Upper lobe of right lung (tissue), 1 donor: ENCODE measurements around the gene OTOG. TPM values are rescaled to one million over a fixed set of nuclear protein-coding genes. Genes with fewer than 3 reads are reported as not detected.

Experiments used
- ATAC-seq: fragments of 200-7000 bp; cut with Tn5 transposase; one replicate; pipeline ENCODE4 v1.9.1; 2020; ENCODE audit warnings: mild to moderate bottlenecking, moderate library complexity
- DNase-seq: peaks from one replicate; pipeline ENCODE4 v3.0.0-alpha.2; 2020
- H3K27ac ChIP-seq: fragments of 200-600 bp; one replicate; pipeline ENCODE4 v1.8.0; 2022
- H3K27me3 ChIP-seq: fragments of 200-600 bp; one replicate; pipeline ENCODE4 v1.8.0; 2022; ENCODE audit warnings: mild to moderate bottlenecking
- H3K36me3 ChIP-seq: fragments of 200-600 bp; one replicate; pipeline ENCODE4 v1.8.0; 2022
- H3K4me1 ChIP-seq: fragments of 200-600 bp; one replicate; pipeline ENCODE4 v1.8.0; 2022
- H3K4me3 ChIP-seq: fragments of 200-600 bp; one replicate; pipeline ENCODE4 v1.8.0; 2022; ENCODE audit warnings: mild to moderate bottlenecking
- H3K9me3 ChIP-seq: fragments of 200-600 bp; one replicate; pipeline ENCODE4 v1.8.0; 2022
- CTCF ChIP-seq: fragments of 200-600 bp; IDR thresholded peaks from one replicate; pipeline ENCODE4 v1.8.0; 2022; ENCODE audit warnings: antibody characterized with exemption
- intact Hi-C: fragments of 100-400 bp; cut with DNase I; formaldehyde crosslinking; loops from one replicate; pipeline ENCODE4 v1.11.0; 2022
- total RNA-seq: library from RNA; stranded (reverse); fragmentation: NEBNext Ultra II Directional; extraction: Animal tissue kit (Norgen Biotek cat#: 25700); gene quantifications from one replicate; pipeline ENCODE4 v1.2.1, GENCODE V29; 2021
- donor health status: DM: no; HTN: yes; CAD: no; lungs with severe emphysema.

The OTOG gene
- total RNA-seq, 1 donor from 2014 or later, result not detected

- Histone ChIP-seq H3K4me1 (no peaks in the 10 kb centered on the region), H3K4me3 (no peak overlapping the region), H3K27me3 (no peaks in the 10 kb centered on the region), H3K36me3 (no peaks in the 10 kb centered on the region), H3K9me3 (no peaks in the 10 kb centered on the region), H3K27ac (no peak overlapping the region)
- TF ChIP-seq CTCF, result no peak
- ATAC-seq (no peak), DNase-seq (no peak)
- intact Hi-C loops, result no loop called here
These were observed 92.7 kb downstream of the OTOG start for GRCh38 chr11:17639781-17640180.

GRCh38 chr11:17640493-17641164 is 93.6 kb downstream of the OTOG start:
- no peak overlapping the region for H3K4me3 ChIP-seq

GRCh38 chr11:17641792-17642350 is 94.8 kb downstream of the OTOG start:
- H3K27ac ChIP-seq, result no peak overlapping the region
- no peak for TF ChIP-seq CTCF
- no peaks in the 10 kb centered on the region for H3K9me3 ChIP-seq
- no peaks in the 10 kb centered on the region for H3K4me1 ChIP-seq
- intact Hi-C loops, result no loop called here
- DNase-seq (peak; percentile 35), ATAC-seq (no peak)
- no peaks in the 10 kb centered on the region for H3K27me3 ChIP-seq
- no peak overlapping the region for H3K4me3 ChIP-seq
- no peaks in the 10 kb centered on the region for H3K36me3 ChIP-seq

More at GRCh38 chr11:17640493-17641164, 93.6 kb downstream of the OTOG start:
- H3K36me3 ChIP-seq, result no peaks in the 10 kb centered on the region
- DNase-seq (no peak), ATAC-seq (no peak)
- H3K27me3 ChIP-seq, result no peaks in the 10 kb centered on the region
- no peak for TF ChIP-seq CTCF
- H3K27ac ChIP-seq, result no peak overlapping the region
- intact Hi-C loops, result no loop called here
- H3K4me1 ChIP-seq, result no peaks in the 10 kb centered on the region
- H3K9me3 ChIP-seq, result no peaks in the 10 kb centered on the region

GRCh38 chr11:17642370-17642769 is 95.3 kb downstream of the OTOG start:
- Histone ChIP-seq H3K4me3 (no peak overlapping the region), H3K9me3 (no peaks in the 10 kb centered on the region), H3K36me3 (no peaks in the 10 kb centered on the region), H3K27ac (no peak overlapping the region), H3K27me3 (no peaks in the 10 kb centered on the region), H3K4me1 (no peaks in the 10 kb centered on the region)
- ATAC-seq (no peak), DNase-seq (no peak)
- intact Hi-C loops, result no loop called here
- TF ChIP-seq CTCF, result no peak

- ATAC-seq (no peak), DNase-seq (peak; percentile 48)
- H3K4me1 ChIP-seq, result no peaks in the 10 kb centered on the region
- no peaks in the 10 kb centered on the region for H3K27me3 ChIP-seq
- H3K36me3 ChIP-seq, result no peaks in the 10 kb centered on the region
- intact Hi-C loops, result no loop called here
- H3K4me3 ChIP-seq, result no peak overlapping the region
- TF ChIP-seq CTCF, result no peak
- no peaks in the 10 kb centered on the region for H3K9me3 ChIP-seq
- H3K27ac ChIP-seq, result no peak overlapping the region
These were observed 95.9 kb downstream of the OTOG start for GRCh38 chr11:17642980-17643379.
